Panc1 (cell line): Measurements from ENCODE around the gene BTBD8. TPM values are rescaled to one million over a fixed set of nuclear protein-coding genes. Genes with fewer than 3 reads are reported as not detected.

Experiments
- ATAC-seq: fragments of 200-7000 bp; cut with Tn5 transposase; 2 replicates; pipeline ENCODE4 v1.9.1; 2020; ENCODE audit warnings: mild to moderate bottlenecking, moderate library complexity
- BruUV-seq: library from RNA; stranded (reverse); fragments of 400-500 nt; replicated peaks from 2 replicates; lab custom pipeline; 2021; lab: Mats Ljungman, UMichigan
- CTCF ChIA-PET: fragments of 300-600 bp; sonication (Branson Sonifier 250); formaldehyde crosslinking; loops from one replicate; lab custom pipeline; 2022; ENCODE audit warnings: antibody characterized with exemption; lab: Charles Lee
- POLR2A ChIA-PET: fragments of 300-600 bp; sonication (Branson Sonifier 250); formaldehyde crosslinking; loops from one replicate; lab custom pipeline; 2022; ENCODE audit warnings: antibody characterized with exemption; lab: Charles Lee
- DNase-seq: peaks from one replicate; pipeline ENCODE4 v3.0.0-alpha.2; 2010; ENCODE audit warnings: low read depth, low spot score
- H3K27ac ChIP-seq: 2 replicates; pipeline ENCODE4 v1.5.1; 2011; ENCODE audit warnings: mild to moderate bottlenecking, low read length, inconsistent platforms
- H3K27me3 ChIP-seq: fragments of 200-500 bp; sonication (Bioruptor generic); 2 replicates; pipeline ENCODE4 v1.6.0; 2014; ENCODE audit warnings: low read length, inconsistent platforms; ENCODE audit not compliant: control insufficient read depth, insufficient read depth
- H3K36me3 ChIP-seq: fragments of 200-500 bp; sonication (Bioruptor generic); 2 replicates; pipeline ENCODE4 v1.5.1; 2014; ENCODE audit warnings: inconsistent platforms, mild to moderate bottlenecking, low read length, moderate library complexity; ENCODE audit not compliant: control insufficient read depth, insufficient read depth
- H3K4me1 ChIP-seq: 2 replicates; pipeline ENCODE4 v1.5.1; 2011; ENCODE audit warnings: inconsistent platforms, mild to moderate bottlenecking, low read length, moderate library complexity; ENCODE audit not compliant: control insufficient read depth, insufficient read depth
- H3K4me3 ChIP-seq, 2 experiments: 2 replicates each; pipeline ENCODE4 v1.5.1; 2011 to 2012; ENCODE audit warnings: low read depth in 2 of 2, low read length in 2 of 2, mild to moderate bottlenecking in 2 of 2, inconsistent platforms in 1 of 2, moderate library complexity in 1 of 2
- H3K9me3 ChIP-seq: fragments of 200-500 bp; sonication (Bioruptor generic); 2 replicates; pipeline ENCODE4 v1.5.1; 2014; ENCODE audit warnings: low read depth, mild to moderate bottlenecking, inconsistent platforms, low read length, moderate library complexity; ENCODE audit not compliant: control insufficient read depth, insufficient read depth
- CTCF ChIP-seq: fragments of 450-650 bp; IDR thresholded peaks from 2 replicates; pipeline ENCODE4 v1.5.1; 2017; ENCODE audit warnings: mild to moderate bottlenecking
- POLR2AphosphoS5 ChIP-seq: IDR thresholded peaks from 2 replicates; pipeline ENCODE4 v1.6.1; 2012; ENCODE audit warnings: mild to moderate bottlenecking, low read depth, low read length, moderate library complexity
- REST ChIP-seq, 2 experiments: IDR thresholded peaks; 2 replicates each; pipeline ENCODE4 v1.6.1; 2011 to 2012; ENCODE audit warnings: low read depth in 2 of 2, control low read depth in 1 of 2, low read length in 1 of 2, mild to moderate bottlenecking in 1 of 2, moderate library complexity in 1 of 2; ENCODE audit not compliant: insufficient read depth in 1 of 2
- SIN3A ChIP-seq: IDR thresholded peaks from 2 replicates; pipeline ENCODE4 v1.6.1; 2012; ENCODE audit warnings: low read depth, mild to moderate bottlenecking, low read length, moderate library complexity, borderline replicate concordance; ENCODE audit not compliant: insufficient read depth
- TCF7L2 ChIP-seq: IDR thresholded peaks from 2 replicates; pipeline ENCODE4 v1.6.1; 2011; ENCODE audit warnings: mild to moderate bottlenecking, low read depth, low read length, inconsistent platforms
- in situ Hi-C: cut with HindIII; loops from 2 replicates; pipeline ENCODE4 v1.10.0; 2016; ENCODE audit warnings: low sequenced_read_pairs, low pct_unique_long_range_greater_than_20kb
- intact Hi-C: fragments of 100-400 bp; cut with micrococcal nuclease; formaldehyde crosslinking; loops from one replicate; pipeline ENCODE4 v1.10.0; 2022; ENCODE audit not compliant: unreplicated experiment
- total RNA-seq: library from RNA; stranded (reverse); gene quantifications from one replicate; pipeline ENCODE4 v1.2.1, GENCODE V29; 2021; ENCODE audit not compliant: unreplicated experiment

Gene BTBD8
- total RNA-seq, 1 experiment from 2014 or later = 0.69 TPM

- ATAC-seq = no peak
- H3K27me3 ChIP-seq = no peaks in the 10 kb centered on the region
- no peaks in the 10 kb centered on the region for H3K9me3 ChIP-seq
- intact Hi-C loops (no loop called here), in situ Hi-C loops (no loop called here)
- DNase-seq = no peak
- H3K4me3 ChIP-seq = no peak overlapping the region
- TF ChIP-seq POLR2AphosphoS5 (no peak), REST (IDR thresholded peaks at IDR 0.05; ENCODE audit: insufficient read depth in 1 of 2, low read depth in 2 of 2, low read length in 1 of 2) (no peak), TCF7L2 (no peak), SIN3A (no peak), CTCF (no peak)
- ChIA-PET POLR2A (no interaction called here), CTCF (no interaction called here)
- no peaks in the 10 kb centered on the region for H3K4me1 ChIP-seq
- BruUV-seq = no TSS peak
- H3K27ac ChIP-seq = no peak overlapping the region
- no peaks in the 10 kb centered on the region for H3K36me3 ChIP-seq
Observed at GRCh38 chr1:92087542-92087941, 7.4 kb downstream of the BTBD8 start.

GRCh38 chr1:92091625-92092024 lies 11.5 kb downstream of the BTBD8 start:
- no peaks in the 10 kb centered on the region for H3K36me3 ChIP-seq
- no peak overlapping the region for H3K4me3 ChIP-seq
- no peaks in the 10 kb centered on the region for H3K4me1 ChIP-seq
- intact Hi-C loops = no loop called here
- no peak for DNase-seq
- no peak for ATAC-seq
- in situ Hi-C loops = no loop called here
- H3K27ac ChIP-seq = no peak overlapping the region
- H3K9me3 ChIP-seq = no peaks in the 10 kb centered on the region
- ChIA-PET POLR2A (interaction anchor here (0.7 kb wide), 1 partner anchor 32 kb away, joined by 3 read pairs; no protein-coding TSS in a partner anchor), CTCF (no interaction called here)
- TF ChIP-seq REST (IDR thresholded peaks at IDR 0.05; ENCODE audit: insufficient read depth in 1 of 2, low read depth in 2 of 2, low read length in 1 of 2) (no peak), POLR2AphosphoS5 (no peak), SIN3A (no peak), CTCF (no peak), TCF7L2 (no peak)
- BruUV-seq = no TSS peak
- H3K27me3 ChIP-seq = no peaks in the 10 kb centered on the region; the same call in 1 of the 2 replicates
